ENCODE data around the gene GGTA1. TPM values are rescaled to one million over a fixed set of nuclear protein-coding genes. Genes with fewer than 3 reads are reported as not detected.

The GGTA1 gene
- total and polyA plus RNA-seq, 9 of the 15 experiments (the other 6 are each of a cell fraction or from before 2014, with no cell fraction given): 0.04 to 0.15 TPM; not detected in 7

DNA sequence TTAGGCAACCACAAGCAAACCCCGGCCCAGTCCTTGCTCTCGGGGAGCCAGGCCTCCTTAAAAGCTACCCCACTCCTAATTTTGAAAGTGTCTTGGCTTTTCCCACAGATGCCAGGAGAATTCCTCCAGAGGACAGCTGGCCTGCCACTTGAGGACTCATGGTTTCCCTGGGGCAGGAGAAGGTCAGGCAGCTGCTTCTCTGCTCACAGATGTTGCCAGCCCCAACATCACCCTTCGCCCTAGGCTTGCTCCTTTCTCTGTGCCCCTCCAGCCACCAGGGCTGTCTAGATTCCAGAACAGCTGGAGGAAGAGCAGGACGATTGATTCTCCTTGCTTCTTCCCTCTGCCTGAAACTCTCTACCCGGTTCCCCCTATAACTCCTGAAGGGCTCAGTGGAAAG lies 8.5 kb downstream of the GGTA1 start (continued):
- TF ChIP-seq, protein P1, sequence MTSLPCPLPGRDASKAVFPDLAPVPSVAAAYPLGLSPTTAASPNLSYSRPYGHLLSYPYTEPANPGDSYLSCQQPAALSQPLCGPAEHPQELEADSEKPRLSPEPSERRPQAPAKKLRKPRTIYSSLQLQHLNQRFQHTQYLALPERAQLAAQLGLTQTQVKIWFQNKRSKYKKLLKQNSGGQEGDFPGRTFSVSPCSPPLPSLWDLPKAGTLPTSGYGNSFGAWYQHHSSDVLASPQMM (CRISPR knock-in tag; IDR thresholded peaks at IDR 0.05): no peak
- no peak for TF ChIP-seq RBM15 (IDR thresholded peaks at IDR 0.05; ENCODE audit: insufficient read depth, low read length)
- TF ChIP-seq NCOA6 (IDR thresholded peaks at IDR 0.05): no peak

DNA sequence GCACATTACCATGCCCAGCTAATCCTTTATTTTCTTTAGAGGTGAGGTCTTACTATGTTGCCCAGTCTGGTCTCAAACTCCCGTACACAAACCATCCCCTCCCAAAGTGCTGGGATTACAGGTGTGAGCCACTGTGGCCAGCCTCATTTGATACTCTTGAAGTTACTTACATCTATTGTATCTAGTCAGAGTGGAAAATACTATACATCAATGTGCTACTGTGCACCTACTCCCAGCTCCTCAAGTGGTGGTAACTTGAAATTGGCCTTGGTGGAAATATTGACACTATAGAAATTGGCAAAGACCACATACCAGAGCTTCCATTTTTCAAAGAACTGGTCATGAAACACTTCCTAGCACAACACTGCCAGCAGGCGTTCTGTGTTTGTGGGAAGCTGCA lies 10.3 kb downstream of the GGTA1 start:
- no peaks in the 10 kb centered on the region for H3K9me3 ChIP-seq (replicated peaks; ENCODE audit: control insufficient read depth, insufficient read depth, low read depth, low read length)
- H3K4me1 ChIP-seq (replicated peaks in 1 of 2; ENCODE audit: control insufficient read depth in 2 of 2, insufficient read depth in 2 of 2, low read length in 2 of 2): peaks cover 0 to 13% of the 10 kb centered on the region in 2 experiments; a peak in 3 of 5 replicates
- POLR2A ChIA-PET: interaction anchor here (0.7 kb wide), 1 partner anchor 13 kb away, joined by 4 read pairs; no protein-coding TSS in a partner anchor
- no peak overlapping the region for H3K9ac ChIP-seq (ENCODE audit: insufficient read depth in 1 of 2, low read depth in 2 of 2, low read length in 2 of 2)
- no peaks in the 10 kb centered on the region for H4K20me1 ChIP-seq (replicated peaks; ENCODE audit: control insufficient read depth, insufficient read depth, low read length)
- H3K79me2 ChIP-seq (ENCODE audit: control insufficient read depth, insufficient read depth, low read length): no peaks in the 10 kb centered on the region
- no peaks in the 10 kb centered on the region for H3K9me1 ChIP-seq (ENCODE audit: control insufficient read depth, insufficient read depth, low read length)
- in situ Hi-C loops (cut with MboI) (no loop called here), intact Hi-C loops (cut with micrococcal nuclease) (no loop called here)
- no peak overlapping the region for H3K4me2 ChIP-seq (ENCODE audit: insufficient read depth, low read length)
- no peak overlapping the region for H3K4me3 ChIP-seq
- 0% methylated on average over 2 of the region's 2 CpGs for WGBS (ENCODE audit: insufficient coverage, low coverage, missing lambda C conversion rate)
- peaks cover 4 to 26% of the 10 kb centered on the region in 2 experiments; a peak in 2 of 5 replicates for H3K27me3 ChIP-seq (ENCODE audit: control insufficient read depth in 2 of 2, insufficient read depth in 2 of 2, low read length in 2 of 2)
- no peak overlapping the region for H3K27ac ChIP-seq (ENCODE audit: extremely low read depth, low read depth, low read length)
- no peak for DNase-seq (ENCODE audit: extremely low read depth in 1 of 4, low spot score in 3 of 4)
- ATAC-seq: no peak
- no peak for FAIRE-seq
- no peak overlapping the region for H2AFZ ChIP-seq (ENCODE audit: low read depth, low read length)
- BruUV-seq (replicated peaks): no TSS peak
- TF ChIP-seq STAT5A (IDR thresholded peaks at IDR 0.05; ENCODE audit: borderline replicate concordance, low read length) (no peak), HNRNPL (IDR thresholded peaks at IDR 0.05; ENCODE audit: low read depth, low read length) (no peak), TEAD4 (IDR thresholded peaks at IDR 0.05; ENCODE audit: low read length) (no peak), TEAD4 (CRISPR knock-in tag; IDR thresholded peaks at IDR 0.05; ENCODE audit: borderline replicate concordance) (no peak), GABPB2 (CRISPR knock-in tag; conservative IDR thresholded peaks at IDR 0.05) (no peak), CBFB (CRISPR knock-in tag; IDR thresholded peaks at IDR 0.05) (no peak), ARHGAP35 (IDR thresholded peaks at IDR 0.05; ENCODE audit: partially characterized antibody) (no peak), HDAC2 (IDR thresholded peaks at IDR 0.05) (no peak), HEY1 (CRISPR knock-in tag; IDR thresholded peaks at IDR 0.05; ENCODE audit: borderline replicate concordance) (no peak), SMAD2 (IDR thresholded peaks at IDR 0.05; ENCODE audit: low read depth, low read length) (no peak)
- TF ChIP-seq, protein P2, sequence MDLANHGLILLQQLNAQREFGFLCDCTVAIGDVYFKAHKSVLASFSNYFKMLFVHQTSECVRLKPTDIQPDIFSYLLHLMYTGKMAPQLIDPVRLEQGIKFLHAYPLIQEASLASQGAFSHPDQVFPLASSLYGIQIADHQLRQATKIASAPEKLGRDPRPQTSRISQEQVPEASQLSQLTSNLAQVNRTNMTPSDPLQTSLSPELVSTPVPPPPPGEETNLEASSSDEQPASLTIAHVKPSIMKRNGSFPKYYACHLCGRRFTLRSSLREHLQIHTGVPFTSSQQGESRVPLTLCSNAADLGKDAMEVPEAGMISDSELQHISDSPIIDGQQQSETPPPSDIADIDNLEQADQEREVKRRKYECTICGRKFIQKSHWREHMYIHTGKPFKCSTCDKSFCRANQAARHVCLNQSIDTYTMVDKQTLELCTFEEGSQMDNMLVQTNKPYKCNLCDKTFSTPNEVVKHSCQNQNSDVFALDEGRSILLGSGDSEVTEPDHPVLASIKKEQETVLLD (IDR thresholded peaks at IDR 0.05): no peak
- CTCF ChIA-PET (ENCODE audit: low intra/inter-chr PET ratio): no interaction called here
- no peaks in the 10 kb centered on the region for H3K36me3 ChIP-seq (ENCODE audit: control insufficient read depth, insufficient read depth, low read length)
